Measurements from ENCODE around the gene DLST. TPM values are rescaled to one million over a fixed set of nuclear protein-coding genes. Genes with fewer than 3 reads are reported as not detected.

Gene DLST
- total RNA-seq, 1 experiment from 2014 or later, result 309 TPM

DNA sequence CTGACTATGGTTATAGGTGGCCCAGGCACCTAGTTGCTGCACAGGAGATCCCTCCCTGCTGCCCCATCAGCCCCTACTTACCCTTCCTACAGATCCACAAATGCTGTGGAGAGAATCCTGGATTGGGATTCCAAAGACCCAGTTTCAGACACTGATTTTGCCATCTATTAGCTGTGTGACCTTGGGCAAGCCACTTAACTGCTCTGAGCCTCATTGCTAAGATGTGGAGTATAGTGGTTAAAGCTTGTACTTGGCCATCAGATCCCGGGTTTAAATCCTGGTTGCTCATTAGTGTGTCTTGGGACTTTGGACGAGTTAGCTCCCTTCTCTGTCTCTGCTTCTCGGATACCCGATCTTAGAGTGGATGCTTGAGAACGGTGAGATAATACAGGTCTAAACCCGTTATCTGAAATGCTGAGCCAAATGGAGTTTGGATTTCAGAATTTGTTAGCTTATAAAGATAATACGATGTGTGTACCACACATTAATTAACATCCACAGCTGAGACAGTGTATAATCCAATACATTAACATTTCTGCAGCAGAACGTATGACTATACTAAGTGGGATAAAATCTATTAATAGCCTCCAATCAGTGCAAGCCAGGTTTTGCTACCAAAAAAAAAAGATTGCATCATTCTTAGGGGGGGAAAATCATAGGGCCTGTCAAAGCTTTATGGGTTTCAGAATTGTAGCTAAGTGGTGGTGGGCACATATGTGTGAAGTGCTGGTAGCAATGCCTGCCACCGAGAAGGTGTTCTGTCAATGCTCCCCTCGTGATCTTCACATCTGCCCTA lies 21.8 kb upstream of the DLST start:
- POLR2A ChIA-PET (ENCODE audit: unreplicated experiment), result no interaction called here

GRCh38 chr14:74860899-74861733 lies 20.6 kb upstream of the DLST start:
- H3K27me3 ChIP-seq (ENCODE audit: insufficient read depth, low read depth), result no peaks in the 10 kb centered on the region
- H3K4me1 ChIP-seq (replicated peaks; ENCODE audit: insufficient read depth), result peaks cover 5% of the 10 kb centered on the region; the same call in 1 of the 2 replicates
- H3K27ac ChIP-seq, result no peak overlapping the region
- no TSS peak for BruUV-seq (replicated peaks)
- no peaks in the 10 kb centered on the region for H4K20me1 ChIP-seq (ENCODE audit: insufficient read depth)
- H3K9me3 ChIP-seq (ENCODE audit: insufficient read depth, low read depth), result no peaks in the 10 kb centered on the region
- H3K79me2 ChIP-seq (ENCODE audit: low read depth), result no peaks in the 10 kb centered on the region
- H3F3A ChIP-seq (ENCODE audit: insufficient read depth, low read depth), result peaks cover 27% of the 10 kb centered on the region; the same call in 1 of the 2 replicates
- ChIA-PET POLR2A (ENCODE audit: unreplicated experiment) (interaction anchor here (0.5 to 0.8 kb wide), 5 partner anchors 17 to 434 kb away, joined by 3 to 6 read pairs (median 4); no protein-coding TSS in a partner anchor), CTCF (interaction anchor here (0.5 to 8.0 kb wide), 43 partner anchors 9 to 1868 kb away, joined by 3 to 128 read pairs (median 4); partner anchors contain the start of genes ABCD4, RPS6KL1 and ZC2HC1C)
- no peak for TF ChIP-seq EZH2 (IDR thresholded peaks at IDR 0.05; ENCODE audit: low read depth)
- peak; percentile 99 for TF ChIP-seq CTCF (conservative IDR thresholded peaks at IDR 0.05)
- no peak overlapping the region for H2AFZ ChIP-seq
- H3K4me2 ChIP-seq, result no peak overlapping the region
- peak; percentile 73 to 96 for DNase-seq
- no peak overlapping the region for H3K4me3 ChIP-seq
- intact Hi-C loops (cut with micrococcal nuclease; ENCODE audit: unreplicated experiment), result loop anchor here (1.0 to 2.0 kb wide), 7 partner anchors 44 to 442 kb away; no protein-coding TSS in a partner anchor
- no peaks in the 10 kb centered on the region for H3K9me2 ChIP-seq (ENCODE audit: insufficient read depth)
- no peaks in the 10 kb centered on the region for H3K36me3 ChIP-seq (ENCODE audit: low read depth)

More for the DNA sequence above, 21.8 kb upstream of the DLST start:
- Histone ChIP-seq H3K36me3 (ENCODE audit: low read depth) (no peaks in the 10 kb centered on the region), H3K4me3 (no peak overlapping the region), H3F3A (ENCODE audit: insufficient read depth, low read depth) (peaks cover 27% of the 10 kb centered on the region; the same call in 1 of the 2 replicates), H3K79me2 (ENCODE audit: low read depth) (no peaks in the 10 kb centered on the region), H3K9me2 (ENCODE audit: insufficient read depth) (no peaks in the 10 kb centered on the region), H3K9me3 (ENCODE audit: insufficient read depth, low read depth) (no peaks in the 10 kb centered on the region), H3K4me1 (replicated peaks; ENCODE audit: insufficient read depth) (peaks cover 8% of the 10 kb centered on the region; the same call in 1 of the 2 replicates), H2AFZ (no peak overlapping the region), H3K27ac (no peak overlapping the region), H3K4me2 (no peak overlapping the region), H4K20me1 (ENCODE audit: insufficient read depth) (no peaks in the 10 kb centered on the region), H3K27me3 (ENCODE audit: insufficient read depth, low read depth) (no peaks in the 10 kb centered on the region)
- CTCF ChIA-PET, result interaction anchor here (0.5 to 8.0 kb wide), 16 partner anchors 10 to 1123 kb away, joined by 3 to 128 read pairs (median 6); partner anchors contain the start of gene RPS6KL1
- TF ChIP-seq CTCF (conservative IDR thresholded peaks at IDR 0.05), result no peak
- no peak for DNase-seq
- intact Hi-C loops (cut with micrococcal nuclease; ENCODE audit: unreplicated experiment), result loop anchor here (2.0 kb wide), 1 partner anchor 251 kb away; no protein-coding TSS in a partner anchor
- BruUV-seq (replicated peaks), result no TSS peak

GRCh38 chr14:74861734-74862090 lies 20.0 kb upstream of the DLST start:
- H4K20me1 ChIP-seq (ENCODE audit: insufficient read depth), result no peaks in the 10 kb centered on the region
- H3K27ac ChIP-seq, result no peak overlapping the region
- no peak for DNase-seq
- H3K4me3 ChIP-seq, result no peak overlapping the region
- no peaks in the 10 kb centered on the region for H3K79me2 ChIP-seq (ENCODE audit: low read depth)
- TSS peak; percentile 9 for BruUV-seq (replicated peaks)
- H3K9me3 ChIP-seq (ENCODE audit: insufficient read depth, low read depth), result no peaks in the 10 kb centered on the region
- H3K27me3 ChIP-seq (ENCODE audit: insufficient read depth, low read depth), result peaks cover 5% of the 10 kb centered on the region; the same call in 1 of the 2 replicates
- ChIA-PET POLR2A (ENCODE audit: unreplicated experiment) (interaction anchor here (0.5 kb wide), 2 partner anchors 84 to 158 kb away, joined by 3 to 4 read pairs; no protein-coding TSS in a partner anchor), CTCF (interaction anchor here (0.6 to 8.0 kb wide), 14 partner anchors 9 to 471 kb away, joined by 3 to 128 read pairs (median 4); partner anchors contain the start of genes RPS6KL1 and ZC2HC1C)
- H2AFZ ChIP-seq, result no peak overlapping the region
- TF ChIP-seq EZH2 (IDR thresholded peaks at IDR 0.05; ENCODE audit: low read depth), result no peak
- no peak for TF ChIP-seq CTCF (conservative IDR thresholded peaks at IDR 0.05)
- intact Hi-C loops (cut with micrococcal nuclease; ENCODE audit: unreplicated experiment), result loop anchor here (1.0 to 2.0 kb wide), 7 partner anchors 44 to 442 kb away; no protein-coding TSS in a partner anchor
- peaks cover 27% of the 10 kb centered on the region; the same call in 1 of the 2 replicates for H3F3A ChIP-seq (ENCODE audit: insufficient read depth, low read depth)
- H3K9me2 ChIP-seq (ENCODE audit: insufficient read depth), result no peaks in the 10 kb centered on the region
- H3K36me3 ChIP-seq (ENCODE audit: low read depth), result no peaks in the 10 kb centered on the region
- no peak overlapping the region for H3K4me2 ChIP-seq
- H3K4me1 ChIP-seq (replicated peaks; ENCODE audit: insufficient read depth), result no peaks in the 10 kb centered on the region
